ENCODE results near the gene SMARCA1.

The SMARCA1 gene

DNA sequence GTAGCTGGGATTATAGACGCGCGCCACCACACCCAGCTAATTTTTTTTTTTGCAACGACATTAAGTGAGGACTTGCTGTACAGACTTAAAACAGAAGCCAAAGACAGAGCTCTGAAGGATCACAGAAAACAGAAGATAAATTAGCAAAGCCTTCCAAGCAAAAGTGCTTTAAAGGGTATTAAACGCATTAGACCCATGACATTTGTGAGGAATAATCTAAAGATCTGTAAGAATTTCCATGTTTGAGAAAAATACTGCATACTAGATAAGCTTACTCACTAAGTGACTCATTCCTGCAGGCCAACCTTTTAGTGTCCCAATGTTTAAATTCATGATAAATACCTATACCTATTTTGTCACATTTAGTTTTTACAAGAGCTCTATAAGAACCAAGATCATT is 27.4 kb downstream of the SMARCA1 start:
- H3K27me3 ChIP-seq (replicated peaks): no peaks in the 10 kb centered on the region
- H3K36me3 ChIP-seq (replicated peaks): peaks cover 8% of the 10 kb centered on the region
- no peak for DNase-seq
- H3K27ac ChIP-seq: peak overlapping the region; percentile 48
- no peak overlapping the region for H3K4me3 ChIP-seq (ENCODE audit: low read depth, low read length)
- TF ChIP-seq, protein P1, sequence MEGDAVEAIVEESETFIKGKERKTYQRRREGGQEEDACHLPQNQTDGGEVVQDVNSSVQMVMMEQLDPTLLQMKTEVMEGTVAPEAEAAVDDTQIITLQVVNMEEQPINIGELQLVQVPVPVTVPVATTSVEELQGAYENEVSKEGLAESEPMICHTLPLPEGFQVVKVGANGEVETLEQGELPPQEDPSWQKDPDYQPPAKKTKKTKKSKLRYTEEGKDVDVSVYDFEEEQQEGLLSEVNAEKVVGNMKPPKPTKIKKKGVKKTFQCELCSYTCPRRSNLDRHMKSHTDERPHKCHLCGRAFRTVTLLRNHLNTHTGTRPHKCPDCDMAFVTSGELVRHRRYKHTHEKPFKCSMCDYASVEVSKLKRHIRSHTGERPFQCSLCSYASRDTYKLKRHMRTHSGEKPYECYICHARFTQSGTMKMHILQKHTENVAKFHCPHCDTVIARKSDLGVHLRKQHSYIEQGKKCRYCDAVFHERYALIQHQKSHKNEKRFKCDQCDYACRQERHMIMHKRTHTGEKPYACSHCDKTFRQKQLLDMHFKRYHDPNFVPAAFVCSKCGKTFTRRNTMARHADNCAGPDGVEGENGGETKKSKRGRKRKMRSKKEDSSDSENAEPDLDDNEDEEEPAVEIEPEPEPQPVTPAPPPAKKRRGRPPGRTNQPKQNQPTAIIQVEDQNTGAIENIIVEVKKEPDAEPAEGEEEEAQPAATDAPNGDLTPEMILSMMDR (IDR thresholded peaks at IDR 0.05; ENCODE audit: low read depth, low read length, missing control alignments): no peak
- in situ Hi-C loops (cut with HindIII; ENCODE audit: low pct_ligation_motif_present, low sequenced_read_pairs): no loop called here

DNA sequence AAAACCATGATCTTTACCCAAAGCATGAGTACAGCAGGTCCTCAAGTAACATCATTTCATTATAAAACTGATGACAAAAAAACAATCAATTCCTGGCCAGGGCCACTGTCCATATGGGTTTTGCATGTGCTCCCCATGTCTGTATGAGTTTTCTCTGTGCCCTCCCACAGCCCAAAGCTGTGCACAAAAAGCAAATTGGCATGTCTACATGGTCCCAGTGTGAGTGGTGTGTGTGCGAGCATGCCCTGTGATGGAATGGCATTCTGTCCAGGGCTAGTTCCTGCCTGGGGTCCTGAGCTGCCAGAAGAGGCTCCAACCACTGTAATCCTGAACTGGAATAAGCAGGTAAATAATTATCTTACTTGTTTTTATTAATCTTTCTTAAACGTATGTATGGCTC is 28.4 kb downstream of the SMARCA1 start:
- Histone ChIP-seq H3K27ac (no peak overlapping the region), H3K27me3 (replicated peaks) (no peaks in the 10 kb centered on the region), H3K4me3 (ENCODE audit: low read depth, low read length) (no peak overlapping the region), H3K36me3 (replicated peaks) (peaks cover 10% of the 10 kb centered on the region)
- in situ Hi-C loops (cut with HindIII; ENCODE audit: low pct_ligation_motif_present, low sequenced_read_pairs): no loop called here
- DNase-seq: no peak
- TF ChIP-seq, protein P1 (IDR thresholded peaks at IDR 0.05; ENCODE audit: low read depth, low read length, missing control alignments): no peak

DNA sequence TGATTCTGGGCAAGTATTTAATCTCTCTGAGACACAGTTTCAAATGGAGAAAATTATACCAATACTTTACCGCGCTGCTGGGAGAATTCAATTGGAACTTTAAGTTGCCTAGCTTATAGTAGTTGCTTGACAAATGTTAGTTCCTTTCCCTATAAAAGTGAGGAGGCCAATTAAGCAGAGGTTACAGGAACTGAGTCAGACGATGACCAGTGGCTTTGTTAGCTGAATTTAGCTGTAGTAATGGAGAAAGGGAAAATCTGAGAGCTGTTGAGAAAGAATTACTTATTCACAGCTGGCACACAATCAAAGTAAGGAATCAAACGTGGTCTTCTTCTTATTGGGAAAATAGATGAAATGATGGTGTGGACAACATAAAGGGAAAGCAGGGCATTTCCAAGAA is 29.6 kb downstream of the SMARCA1 start:
- in situ Hi-C loops (cut with HindIII; ENCODE audit: low pct_ligation_motif_present, low sequenced_read_pairs): no loop called here
- no peak for DNase-seq
- no peaks in the 10 kb centered on the region for H3K27me3 ChIP-seq (replicated peaks)
- no peak overlapping the region for H3K27ac ChIP-seq
- peaks cover 10% of the 10 kb centered on the region for H3K36me3 ChIP-seq (replicated peaks)
- H3K4me3 ChIP-seq (ENCODE audit: low read depth, low read length): no peak overlapping the region
- TF ChIP-seq, protein P1 (IDR thresholded peaks at IDR 0.05; ENCODE audit: low read depth, low read length, missing control alignments): no peak

DNA sequence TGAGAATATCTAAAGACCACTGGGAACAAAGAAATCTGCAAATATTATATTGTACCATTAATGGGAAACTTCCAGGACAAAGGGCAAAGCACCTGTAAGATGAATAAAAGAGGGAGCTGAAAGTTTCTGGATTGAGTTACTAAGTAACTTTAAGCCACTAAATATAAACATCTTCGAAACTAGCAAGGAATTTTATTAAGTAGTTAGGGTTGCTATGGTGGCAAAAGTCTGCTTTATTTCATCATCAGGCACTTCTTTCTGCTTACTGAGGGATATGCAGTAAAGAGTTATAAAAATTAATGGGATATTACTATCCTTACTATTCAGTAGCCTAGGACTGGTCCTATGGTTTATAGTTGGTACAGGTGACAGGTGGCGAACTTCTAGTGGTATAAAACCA is 33.0 kb downstream of the SMARCA1 start:
- in situ Hi-C loops (cut with HindIII; ENCODE audit: low pct_ligation_motif_present, low sequenced_read_pairs): no loop called here

DNA sequence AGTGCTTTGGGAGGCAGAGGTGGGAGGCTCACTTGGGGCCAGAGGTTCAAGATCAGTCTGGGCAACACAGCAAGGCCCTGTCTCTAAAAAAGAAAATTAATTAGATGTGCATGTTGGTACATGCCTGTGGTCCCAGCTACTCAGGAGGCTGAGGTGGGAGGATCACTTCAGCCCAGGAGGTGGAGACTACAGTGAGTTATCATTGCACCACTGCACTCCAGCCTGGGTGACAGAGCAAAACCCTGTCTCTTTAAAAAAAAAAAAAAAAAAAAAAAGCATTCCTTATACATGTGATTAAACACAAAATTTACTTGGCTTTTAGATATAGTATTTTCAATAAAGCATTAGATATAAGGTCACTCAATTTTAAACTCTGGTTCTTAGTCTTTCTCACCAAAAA is 34.9 kb downstream of the SMARCA1 start:
- Histone ChIP-seq H3K36me3 (replicated peaks) (peaks cover 7% of the 10 kb centered on the region), H3K27ac (no peak overlapping the region), H3K4me3 (ENCODE audit: low read depth, low read length) (no peak overlapping the region), H3K27me3 (replicated peaks) (no peaks in the 10 kb centered on the region)
- DNase-seq: no peak
- in situ Hi-C loops (cut with HindIII; ENCODE audit: low pct_ligation_motif_present, low sequenced_read_pairs): no loop called here
- TF ChIP-seq, protein P1 (IDR thresholded peaks at IDR 0.05; ENCODE audit: low read depth, low read length, missing control alignments): no peak

More for the DNA sequence above, 33.0 kb downstream of the SMARCA1 start:
- H3K4me3 ChIP-seq (ENCODE audit: low read depth, low read length): no peak overlapping the region
- peaks cover 12% of the 10 kb centered on the region for H3K36me3 ChIP-seq (replicated peaks)
- no peak overlapping the region for H3K27ac ChIP-seq
- H3K27me3 ChIP-seq (replicated peaks): no peaks in the 10 kb centered on the region
- TF ChIP-seq, protein P1 (IDR thresholded peaks at IDR 0.05; ENCODE audit: low read depth, low read length, missing control alignments): no peak
- DNase-seq: no peak

DNA sequence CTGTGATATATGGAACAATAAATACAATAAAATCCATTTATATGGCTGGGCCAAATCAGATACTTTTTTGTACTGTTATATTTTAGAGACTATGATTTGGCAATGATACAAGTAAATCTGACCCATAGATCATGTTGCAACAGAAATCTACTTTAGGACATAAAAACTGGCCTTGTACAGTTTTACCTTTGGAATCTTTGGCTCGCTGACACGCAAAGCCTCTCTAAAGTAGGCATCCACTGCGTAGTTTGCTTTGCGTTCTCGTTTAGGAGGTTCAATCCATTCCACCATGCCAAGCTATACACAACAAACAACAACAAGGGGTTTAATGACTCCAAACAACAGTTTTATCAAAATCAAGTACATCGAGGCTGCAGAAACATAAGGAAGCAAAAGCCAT is 42.4 kb downstream of the SMARCA1 start:
- no peak for DNase-seq
- Histone ChIP-seq H3K36me3 (replicated peaks) (no peaks in the 10 kb centered on the region), H3K27me3 (replicated peaks) (no peaks in the 10 kb centered on the region), H3K4me3 (ENCODE audit: low read depth, low read length) (no peak overlapping the region), H3K27ac (no peak overlapping the region)
- in situ Hi-C loops (cut with HindIII; ENCODE audit: low pct_ligation_motif_present, low sequenced_read_pairs): no loop called here
- TF ChIP-seq, protein P1 (IDR thresholded peaks at IDR 0.05; ENCODE audit: low read depth, low read length, missing control alignments): no peak

Data from brain microvascular endothelial cell (primary cell).